ENCODE results near the gene CERS3. TPM values are rescaled to one million over a fixed set of nuclear protein-coding genes. Genes with fewer than 3 reads are reported as not detected.

CERS3 gene
- not detected in 2 replicates for total RNA-seq
- polyA plus RNA-seq (2012) = not detected

DNA sequence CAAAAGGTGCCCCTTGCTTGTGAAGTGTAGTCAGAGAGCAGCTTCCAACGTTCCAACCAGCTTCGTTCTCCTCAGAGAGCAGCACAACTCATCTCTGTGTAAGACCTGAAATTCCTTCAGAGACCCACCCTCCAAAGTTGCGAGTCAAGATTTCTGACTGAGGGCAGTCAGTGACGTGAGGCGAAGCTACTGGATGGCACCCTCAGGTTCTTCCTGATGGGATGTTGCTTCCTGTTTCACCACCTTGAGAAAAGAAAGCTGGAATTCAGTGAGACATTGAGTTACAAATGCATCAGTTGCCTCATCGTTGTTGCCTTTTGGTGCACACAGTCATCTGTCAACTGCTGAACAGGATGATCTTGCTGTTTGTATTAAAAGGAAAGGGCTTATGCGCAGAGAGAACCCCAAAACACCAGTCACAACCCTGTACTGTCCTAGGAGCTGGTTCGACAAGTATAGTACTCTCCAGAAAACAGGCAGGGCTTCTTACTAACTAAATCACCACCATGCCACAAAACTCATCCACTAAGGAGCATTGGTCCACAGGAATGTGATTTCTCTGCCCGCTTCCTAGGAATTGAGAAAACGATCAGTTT is at the start of gene CERS3:
Gene CERS3, minus strand, starts transcription at position 118 of the 596 bp plus-strand sequence. CDS start 27,101 bp downstream, outside the sequence.
- no peak for DNase-seq (ENCODE audit: low read depth)

DNA sequence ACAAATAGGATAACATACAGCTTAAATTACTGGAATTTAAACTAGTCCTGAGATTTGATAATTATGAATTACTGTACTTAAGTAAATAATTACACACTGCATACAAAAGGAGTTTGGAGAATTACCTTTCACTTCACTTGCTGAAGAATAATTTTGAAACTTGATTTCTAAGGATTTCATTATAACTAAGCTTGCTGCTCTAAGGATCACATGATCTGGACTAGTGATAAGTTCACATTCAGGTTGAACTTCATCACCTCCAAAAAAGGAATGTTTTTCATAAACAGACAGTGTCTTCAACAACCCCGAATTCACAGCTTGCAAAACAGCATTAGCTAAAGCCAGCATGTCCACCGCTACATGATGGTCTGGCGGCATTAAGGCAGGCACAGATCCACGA is 44.8 kb upstream of the CERS3 start:
- no peak for DNase-seq (ENCODE audit: low read depth)

GRCh38 chr15:100572362-100572983 is 43.7 kb upstream of the CERS3 start:
- DNase-seq (ENCODE audit: low read depth) = peak; percentile 36

DNA sequence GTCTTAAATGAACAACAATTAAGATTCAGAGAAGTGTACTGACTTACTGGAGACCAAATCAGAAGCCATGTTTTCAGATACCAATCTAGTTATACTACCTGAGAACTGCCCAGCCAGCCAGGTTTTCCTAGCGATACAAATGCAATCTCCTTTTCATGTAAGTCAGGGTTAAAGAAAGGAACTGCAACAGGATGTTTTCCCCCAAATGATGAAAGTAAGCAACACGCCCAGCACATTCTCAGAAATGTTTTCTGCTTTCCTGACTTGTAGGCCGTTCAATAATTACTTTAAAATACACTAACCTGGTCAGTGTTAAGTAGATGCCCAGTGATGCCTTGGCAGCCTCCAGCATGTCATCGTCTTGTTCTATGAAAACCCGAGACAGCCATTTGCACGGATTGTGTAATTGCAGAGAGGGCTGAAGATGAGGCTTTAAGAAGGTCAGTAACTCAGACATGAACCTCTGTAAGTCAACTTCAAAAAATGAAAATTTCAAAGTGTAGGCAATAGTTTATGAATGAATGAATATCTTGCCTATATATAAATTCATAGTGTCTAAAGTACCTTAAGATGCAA is 42.9 kb upstream of the CERS3 start:
- no peak for DNase-seq (ENCODE audit: low read depth)

GRCh38 chr15:100570735-100571313 is 42.1 kb upstream of the CERS3 start:
- no peak for DNase-seq (ENCODE audit: low read depth)

GRCh38 chr15:100570275-100570674 is 41.5 kb upstream of the CERS3 start:
- DNase-seq (ENCODE audit: low read depth) = no peak

DNA sequence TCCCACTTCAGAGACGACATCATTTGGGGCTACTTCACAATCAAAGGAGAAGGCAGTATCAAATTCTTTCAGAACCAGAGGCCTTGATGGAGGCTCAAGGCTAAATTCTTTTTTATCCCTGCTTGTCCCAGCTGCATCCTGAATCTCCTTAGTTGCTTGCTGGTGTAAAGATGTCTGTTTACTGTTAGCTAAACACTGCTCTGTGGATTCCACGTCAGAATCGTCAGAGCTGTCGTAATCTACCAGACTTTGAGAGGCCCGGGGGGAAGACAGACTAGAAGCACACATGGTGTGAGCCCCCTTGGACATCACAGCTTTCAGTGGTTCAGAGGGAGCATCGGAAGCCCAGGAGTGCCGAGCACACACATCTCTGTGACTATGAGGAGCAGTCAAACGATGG is 40.6 kb upstream of the CERS3 start:
- DNase-seq (ENCODE audit: low read depth) = no peak

GRCh38 chr15:100566850-100567628 is 38.3 kb upstream of the CERS3 start:
- DNase-seq (ENCODE audit: low read depth) = no peak

DNA sequence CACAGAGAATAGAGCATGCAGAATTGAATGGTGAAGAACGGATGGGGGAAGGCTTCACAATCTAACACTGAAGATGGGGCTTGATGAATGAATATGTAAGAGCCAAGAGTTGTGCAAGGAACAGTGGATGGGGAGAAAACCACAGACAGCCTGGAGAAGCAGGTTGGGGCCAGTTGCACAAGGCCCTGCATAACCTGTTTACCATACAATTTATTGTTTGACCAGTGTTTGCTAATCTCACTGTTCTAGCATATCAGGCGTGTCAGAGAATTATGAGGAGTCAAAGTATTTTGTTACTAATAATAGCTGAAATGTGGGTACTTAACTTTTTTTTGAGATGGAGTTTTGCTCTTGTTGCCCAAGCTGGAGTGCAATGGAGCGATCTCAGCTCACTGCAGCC is 36.8 kb upstream of the CERS3 start:
- no peak for DNase-seq (ENCODE audit: low read depth)

DNA sequence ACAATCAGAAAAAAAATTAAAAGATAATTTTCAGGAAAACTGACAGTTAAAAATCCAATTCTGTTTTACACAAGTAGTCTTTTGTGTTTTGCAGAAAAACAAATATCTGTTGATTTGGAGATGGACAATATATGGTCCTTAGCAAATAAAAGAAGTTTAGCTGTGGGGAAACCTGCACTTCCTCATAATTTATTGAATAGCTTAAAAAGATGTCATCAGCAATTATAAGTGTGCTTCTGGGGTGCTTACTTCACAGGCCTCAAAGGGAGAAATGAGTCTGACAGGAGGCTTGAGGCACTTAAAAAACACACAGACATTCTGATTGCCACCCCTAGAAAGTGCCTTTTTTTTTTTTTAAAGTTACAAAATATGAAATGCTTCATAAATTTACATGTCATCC is 31.6 kb upstream of the CERS3 start:
- no peak for DNase-seq (ENCODE audit: low read depth)

DNA sequence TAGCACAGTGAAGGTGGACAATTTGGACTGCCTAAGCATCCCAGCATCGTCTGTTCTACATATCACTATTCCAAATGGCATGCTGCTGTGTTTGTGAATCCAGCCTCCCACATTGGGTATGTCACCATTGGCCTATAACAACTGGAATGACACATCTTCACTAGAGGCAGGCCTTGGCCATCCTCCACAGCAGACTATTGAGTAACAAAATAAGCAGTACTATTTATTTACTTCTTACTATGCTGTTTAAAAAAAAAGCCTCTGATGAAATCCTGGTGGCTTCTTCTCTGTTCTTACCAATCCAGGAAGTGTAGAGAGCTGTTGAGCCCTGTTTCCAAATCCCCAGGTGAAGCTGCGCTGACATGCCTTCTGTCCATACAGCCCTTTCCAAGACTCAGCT is 30.6 kb upstream of the CERS3 start:
- no peak for DNase-seq (ENCODE audit: low read depth)

DNA sequence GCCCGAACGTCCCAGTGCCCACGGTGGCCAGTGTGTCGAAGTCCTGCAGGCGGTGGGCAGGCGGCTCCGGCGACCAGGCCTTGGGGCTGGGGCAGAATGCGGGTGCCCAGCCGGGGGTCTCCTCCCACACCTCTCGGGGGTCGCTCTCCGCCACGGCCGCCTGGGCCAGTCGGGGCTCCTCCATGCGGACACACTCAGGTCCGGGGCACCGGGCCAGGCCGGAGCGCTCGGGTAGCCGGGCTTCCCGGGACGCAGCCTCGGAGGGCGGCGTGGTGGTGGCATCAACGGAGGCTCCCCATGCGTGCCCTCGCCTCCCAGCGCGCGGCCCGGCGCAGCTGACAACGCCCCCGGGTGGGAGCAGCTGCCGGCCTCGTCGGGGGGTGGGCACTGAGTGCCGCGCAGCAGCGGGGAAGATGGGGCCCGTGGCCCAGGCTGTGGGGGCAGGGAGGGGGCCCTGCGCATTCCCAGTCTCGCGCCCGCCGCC is 30.1 kb upstream of the CERS3 start:
- DNase-seq (ENCODE audit: low read depth) = no peak

- no peak for DNase-seq (ENCODE audit: low read depth)
Observed at GRCh38 chr15:100553468-100553867, 24.7 kb upstream of the CERS3 start.

GRCh38 chr15:100547961-100548360 is 19.2 kb upstream of the CERS3 start:
- no peak for DNase-seq (ENCODE audit: low read depth)

DNA sequence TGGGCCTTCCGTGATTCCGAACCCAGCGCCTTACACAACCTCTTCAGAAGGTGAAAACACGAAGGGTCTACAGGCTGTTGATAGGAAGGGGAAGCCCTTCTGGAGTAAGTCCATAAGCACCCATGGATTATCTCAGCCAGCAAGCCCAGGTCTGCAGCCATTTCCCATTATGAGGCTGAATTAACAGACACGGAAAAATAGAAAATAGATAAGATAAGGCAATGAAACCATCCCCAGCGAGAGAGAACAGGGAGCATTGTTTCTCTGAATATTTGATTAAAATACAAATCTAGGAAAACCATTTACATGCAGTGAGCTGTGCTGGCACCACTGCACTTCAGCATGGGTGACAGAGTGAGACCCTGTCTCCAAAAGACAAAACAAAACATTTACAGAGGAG is 16.2 kb upstream of the CERS3 start:
- DNase-seq (ENCODE audit: low read depth) = no peak

- no peak for DNase-seq (ENCODE audit: low read depth)
Observed at GRCh38 chr15:100544338-100544841, 15.6 kb upstream of the CERS3 start.

GRCh38 chr15:100542290-100542689 is 13.5 kb upstream of the CERS3 start:
- no peak for DNase-seq (ENCODE audit: low read depth)

DNA sequence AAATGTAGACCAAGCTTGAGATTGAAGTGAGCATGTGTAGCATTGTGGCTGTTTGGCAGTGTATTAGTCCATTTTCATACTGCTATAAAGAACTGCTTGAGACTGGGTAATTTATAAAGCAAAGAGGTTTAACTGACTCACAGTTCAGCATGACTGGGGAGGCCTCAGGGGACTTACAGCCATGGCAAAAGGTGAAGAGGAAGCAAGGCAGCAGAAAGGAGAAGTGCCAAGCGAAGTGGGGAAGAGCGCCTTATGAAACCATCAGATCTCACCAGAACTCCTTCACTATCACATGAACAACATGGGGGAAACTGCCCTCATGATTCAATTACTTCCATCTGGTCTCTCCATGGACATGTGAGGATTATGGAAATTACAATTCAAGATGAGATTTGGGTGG is 8.6 kb upstream of the CERS3 start:
- no peak for DNase-seq (ENCODE audit: low read depth)

DNA sequence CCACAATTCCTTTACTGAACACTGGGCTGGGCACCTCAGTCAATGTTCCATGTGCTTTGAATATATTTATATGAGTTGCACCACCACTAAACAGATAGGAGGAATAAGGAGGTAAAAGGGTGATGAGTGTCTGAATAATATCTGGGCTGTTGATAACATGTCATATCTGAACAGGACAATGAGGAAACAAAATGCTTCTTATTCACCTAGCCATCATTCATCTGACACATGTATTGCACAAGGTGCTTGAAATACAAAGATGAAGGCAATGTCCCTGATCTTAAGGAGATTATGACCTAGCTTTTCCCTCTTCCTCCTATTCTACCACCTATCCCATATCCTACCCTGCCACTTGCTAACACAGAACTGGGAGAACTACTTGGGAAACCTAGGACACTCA is 8.0 kb upstream of the CERS3 start:
- DNase-seq (ENCODE audit: low read depth) = no peak

DNA sequence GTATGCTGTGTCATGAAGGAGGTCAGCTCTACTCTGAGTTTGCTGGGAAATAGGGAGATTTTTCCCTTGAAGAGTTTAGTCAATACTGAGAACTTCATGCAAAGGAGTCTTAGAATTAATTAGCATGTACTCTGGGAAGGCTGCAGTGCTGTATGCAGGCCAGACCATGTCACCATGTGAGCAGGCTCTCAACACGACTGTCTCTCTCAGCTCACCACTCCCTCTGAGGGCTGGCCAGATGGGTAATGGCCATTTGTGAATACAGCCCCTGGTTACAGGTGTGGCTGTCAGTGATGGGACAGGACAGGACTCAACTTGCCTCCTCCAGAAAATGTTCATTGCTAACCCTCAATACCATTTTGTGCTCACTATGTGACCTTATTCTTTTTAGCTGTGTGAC is 5.1 kb upstream of the CERS3 start:
- DNase-seq (ENCODE audit: low read depth) = no peak

- no peak for DNase-seq (ENCODE audit: low read depth)
Observed at GRCh38 chr15:100531823-100532327, 3.1 kb upstream of the CERS3 start.

Data from myocyte (in vitro differentiated cells).